GM21723 (cell line): ENCODE measurements around the gene WDR44.
"Not testable (repeated sequence)": the region's sequence is repeated elsewhere in the genome, so short reads cannot be mapped to it uniquely, and the experiment has no call there.

Source experiments
- ATAC-seq: cut with Tn5 transposase; IDR thresholded peaks from one replicate; pipeline ENCODE4 v1.9.1; 2021; ENCODE audit warnings: mild to moderate bottlenecking, moderate library complexity; ENCODE audit not compliant: unreplicated experiment

Gene WDR44

DNA sequence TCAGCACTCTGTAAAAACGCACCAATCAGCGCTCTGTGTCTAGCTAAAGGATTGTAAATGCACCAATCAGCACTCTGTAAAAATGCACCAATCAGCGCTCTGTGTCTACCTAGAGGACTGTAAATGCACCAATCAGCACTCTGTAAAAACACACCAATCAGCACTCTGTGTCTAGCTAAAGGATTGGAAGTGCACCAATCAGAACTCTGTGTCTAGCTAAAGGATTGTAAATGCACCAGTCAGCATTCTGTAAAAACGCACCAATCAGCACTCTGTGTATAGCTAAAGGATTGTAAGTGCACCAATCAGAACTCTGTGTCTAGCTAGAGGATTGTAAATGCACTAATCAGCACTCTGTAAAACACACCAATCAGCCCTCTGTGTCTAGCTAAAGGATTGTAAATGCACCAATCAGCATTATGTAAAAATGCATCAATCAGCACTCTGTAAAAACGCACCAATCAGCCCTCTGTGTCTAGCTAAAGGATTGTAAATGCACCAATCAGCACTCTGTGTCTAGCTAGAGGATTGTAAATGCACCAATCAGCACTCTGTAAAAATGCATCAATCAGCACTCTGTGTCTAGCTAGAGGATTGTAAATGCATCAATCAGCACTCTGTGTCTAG lies 124.9 kb downstream of the WDR44 start:
- ATAC-seq, result not testable (repeated sequence)

DNA sequence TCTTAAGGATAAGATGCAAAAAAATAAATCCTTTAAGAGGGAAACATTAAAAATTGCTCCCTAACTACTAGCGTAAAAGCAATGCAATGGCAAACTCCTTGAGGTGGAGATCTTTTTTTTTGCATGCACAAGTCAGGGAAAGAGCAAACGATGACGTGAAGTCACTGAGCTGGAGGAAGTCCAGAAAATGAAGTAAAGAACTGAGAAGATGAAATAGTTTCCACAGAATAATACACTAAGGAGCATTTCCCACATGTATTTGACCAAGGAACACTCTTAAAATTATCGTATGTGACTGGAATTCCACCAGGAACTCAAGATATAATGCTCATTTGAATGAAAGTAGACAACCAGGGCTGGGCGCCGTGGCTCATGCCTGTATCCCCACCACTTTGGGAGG lies 128.7 kb downstream of the WDR44 start:
- no peak for ATAC-seq

DNA sequence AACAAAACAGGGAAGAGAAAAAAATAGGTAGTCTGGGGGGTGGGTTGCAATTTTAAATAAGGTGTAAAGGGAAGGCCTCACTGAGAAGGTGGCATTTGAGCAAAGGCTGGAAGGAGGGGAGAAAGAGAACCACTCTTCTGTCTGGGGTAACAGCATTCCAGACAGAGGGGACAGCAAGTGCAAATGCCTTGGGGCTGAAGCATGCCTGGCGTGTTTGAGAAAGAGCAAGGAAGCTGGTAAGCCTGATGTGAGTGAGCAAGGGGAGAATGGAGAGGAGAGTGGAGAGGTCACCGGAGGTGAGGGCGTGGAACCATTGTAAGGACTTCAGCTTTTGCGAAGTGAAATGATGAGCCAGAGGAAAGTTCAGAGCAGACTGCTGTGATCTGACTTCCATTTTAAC lies 130.0 kb downstream of the WDR44 start:
- ATAC-seq, result no peak

DNA sequence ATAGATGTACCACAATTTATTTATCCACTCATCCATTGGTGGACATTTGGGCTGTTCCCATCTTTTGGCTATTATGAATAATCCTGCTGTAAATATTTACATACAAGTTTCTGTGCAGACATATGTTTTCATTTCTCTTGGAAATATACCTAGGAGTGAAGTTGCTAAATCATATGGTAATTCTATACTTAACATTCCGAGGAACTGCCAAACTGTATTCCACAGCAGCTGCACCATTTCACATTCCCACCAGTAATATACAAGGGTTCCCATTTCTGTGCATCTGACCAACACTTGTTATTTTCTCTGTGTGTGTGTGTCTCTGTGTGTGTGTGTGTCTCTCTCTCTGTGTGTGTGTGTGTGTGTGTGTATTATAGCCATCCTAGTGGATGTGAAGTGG lies 134.3 kb downstream of the WDR44 start:
- ATAC-seq, result no peak

DNA sequence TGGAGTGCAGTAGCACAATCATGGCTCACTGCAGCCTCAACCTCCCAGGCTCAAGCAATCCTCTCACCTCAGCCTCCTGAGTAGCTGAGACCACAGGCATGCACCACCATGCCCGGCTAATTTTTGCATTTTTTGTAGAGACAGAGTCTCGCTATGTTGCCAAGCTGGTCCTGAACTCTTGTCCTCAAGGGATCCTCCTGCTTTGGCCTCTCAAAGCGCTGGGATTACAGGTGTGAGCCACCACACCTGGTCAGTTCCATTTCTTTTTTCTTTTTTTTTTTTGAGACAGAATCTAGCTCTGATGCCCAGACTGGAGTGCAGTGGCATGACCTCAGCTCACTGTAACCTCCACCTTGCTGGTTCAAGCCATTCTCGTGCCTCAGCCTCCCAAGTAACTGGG lies 136.5 kb downstream of the WDR44 start:
- ATAC-seq, result not testable (repeated sequence)

DNA sequence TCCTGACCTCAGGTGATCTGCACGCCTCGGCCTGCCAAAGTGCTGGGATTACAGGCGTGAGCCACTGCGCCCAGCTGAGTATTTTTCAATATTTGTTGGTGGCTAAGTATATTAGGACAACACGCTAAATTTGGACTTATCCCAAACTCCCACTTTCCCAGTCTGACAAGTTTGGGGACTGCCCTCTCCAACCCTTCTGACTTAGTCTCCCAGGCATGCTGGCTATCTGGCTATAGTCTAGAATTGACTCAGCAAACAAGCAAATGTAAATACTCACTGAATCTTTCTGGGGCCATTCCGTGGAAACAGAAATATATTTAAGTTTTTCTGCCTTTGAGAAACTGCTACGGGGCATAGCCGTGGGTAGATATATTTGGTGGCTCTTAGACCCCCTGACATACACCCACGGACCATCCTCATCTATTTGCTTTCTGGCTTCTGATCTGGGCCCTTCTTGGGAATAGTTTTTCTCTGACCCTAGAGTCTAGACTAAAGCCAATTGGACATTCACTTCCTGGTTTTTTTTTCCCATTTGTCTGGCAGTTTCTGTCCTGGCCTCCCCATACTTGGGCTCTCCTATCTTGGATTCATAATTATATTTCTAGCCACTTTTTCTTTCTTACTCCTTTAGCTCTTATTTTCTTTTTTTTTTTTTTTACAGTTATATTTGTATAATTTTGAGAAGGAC lies 138.5 kb downstream of the WDR44 start:
- no peak for ATAC-seq

DNA sequence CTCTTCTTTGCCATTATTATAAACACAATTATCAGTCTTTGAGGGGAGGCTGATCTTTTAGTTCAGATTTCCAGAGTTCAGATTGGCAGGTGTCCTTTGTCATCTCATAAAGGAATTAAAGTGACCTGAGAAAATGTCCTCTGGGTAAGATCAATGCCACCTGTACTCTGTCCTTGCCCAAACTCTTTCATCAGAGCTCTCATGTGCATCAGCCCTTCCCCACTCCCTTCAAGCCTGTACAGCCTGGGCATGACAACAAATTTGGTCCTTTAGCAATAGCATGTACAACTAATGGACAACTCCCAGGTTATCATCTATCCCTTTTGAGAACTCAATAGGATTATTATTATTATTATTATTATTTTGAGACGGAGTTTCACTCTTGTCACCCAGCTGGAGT lies 140.8 kb downstream of the WDR44 start:
- ATAC-seq, result not testable (repeated sequence)

DNA sequence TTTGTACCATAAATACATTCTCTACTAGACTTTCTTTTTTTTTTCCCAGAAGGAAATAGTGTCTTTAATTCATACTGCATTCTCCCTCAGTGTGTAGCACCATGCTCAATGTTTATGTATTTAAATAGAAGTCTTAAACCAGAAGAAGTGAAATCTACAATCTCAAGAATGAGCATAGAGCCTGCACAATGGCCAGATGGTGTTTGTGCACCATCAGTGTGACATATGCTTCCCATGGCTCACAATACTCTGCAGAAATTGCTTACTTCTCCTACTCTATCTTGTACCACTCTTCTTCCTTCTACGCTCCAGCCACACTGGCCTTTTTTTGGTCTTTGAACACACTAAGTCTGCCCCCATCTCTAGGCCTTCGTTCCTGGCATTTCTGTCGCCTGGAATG lies 147.1 kb downstream of the WDR44 start:
- ATAC-seq, result no peak

DNA sequence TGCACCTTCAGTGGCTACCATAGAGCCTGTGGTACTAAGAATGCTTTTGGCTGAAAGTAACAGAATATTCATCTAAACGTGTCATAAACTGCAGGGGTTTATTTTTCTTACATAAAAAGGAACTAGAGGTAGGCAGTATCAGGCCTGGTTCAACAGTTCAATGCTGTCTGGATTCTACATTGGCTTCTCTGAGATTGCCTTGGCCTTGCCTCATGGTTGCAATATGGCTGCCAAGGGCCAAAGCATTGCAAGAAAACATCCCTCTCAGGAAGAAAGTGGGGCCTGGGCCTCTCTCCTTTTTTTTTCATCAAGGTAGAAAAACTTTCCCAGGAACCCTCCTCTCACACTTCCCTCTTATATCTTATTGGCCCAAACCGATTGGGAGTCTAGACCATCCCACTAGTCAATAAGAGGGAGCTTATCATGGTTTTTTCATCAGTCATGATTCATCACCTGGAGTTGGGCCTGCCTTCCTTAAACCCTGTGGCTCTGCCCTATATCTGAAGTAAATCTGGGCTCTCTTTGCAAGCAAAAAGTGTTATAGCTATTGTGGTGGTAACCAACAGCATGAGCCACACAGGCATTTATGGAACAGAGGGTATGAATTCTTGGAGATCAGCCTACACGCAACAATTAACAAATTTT lies 147.9 kb downstream of the WDR44 start:
- ATAC-seq, result no peak

DNA sequence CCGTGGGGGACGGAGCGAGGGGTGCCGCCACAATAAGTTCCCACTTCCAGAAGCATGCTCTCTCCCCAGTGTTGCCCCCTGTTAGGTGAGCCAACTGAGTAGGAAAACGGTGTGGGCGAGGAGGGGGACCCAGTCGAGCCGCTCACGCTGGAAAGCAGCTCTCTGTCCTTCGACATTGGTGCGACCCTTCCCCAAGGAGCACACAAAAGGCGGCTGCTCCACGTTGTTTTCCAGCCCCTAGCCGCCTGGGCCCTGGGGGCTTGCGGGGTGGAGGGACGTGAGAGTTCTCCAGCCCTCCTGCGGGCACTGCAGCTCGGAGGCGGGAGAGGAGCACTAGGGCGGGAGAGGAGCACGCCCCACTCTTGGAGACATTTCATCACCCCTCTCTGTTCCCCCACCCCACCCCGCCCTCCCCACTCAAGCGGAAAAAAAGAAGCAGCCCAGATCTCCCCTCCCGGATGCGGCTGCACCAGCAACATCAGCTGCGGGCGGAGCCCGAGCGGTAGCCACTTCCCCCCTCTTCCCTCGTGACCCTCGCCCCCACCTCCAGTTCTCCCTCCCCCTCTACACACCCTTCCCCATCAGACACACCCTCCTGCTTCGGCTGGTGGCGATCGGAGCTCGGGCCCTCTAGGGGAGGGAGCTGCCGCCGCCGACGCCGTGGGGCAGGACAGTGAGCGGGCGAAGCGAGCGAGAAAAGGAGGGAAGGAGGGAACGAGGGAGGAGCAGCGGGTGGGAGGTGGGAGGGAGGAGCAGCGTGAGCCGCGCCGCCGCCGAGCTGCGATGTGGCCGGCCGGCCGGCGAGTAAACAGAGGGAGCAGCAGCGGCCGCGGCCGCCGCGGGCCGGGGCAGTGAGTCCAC lies 149.4 kb downstream of the WDR44 start, which contains the start of gene DOCK11:
TSS of gene DOCK11 (plus strand) at position 755 of the 861 bp plus-strand sequence. CDS start 157 bp downstream, outside the sequence.
- peak; percentile 55 for ATAC-seq

DNA sequence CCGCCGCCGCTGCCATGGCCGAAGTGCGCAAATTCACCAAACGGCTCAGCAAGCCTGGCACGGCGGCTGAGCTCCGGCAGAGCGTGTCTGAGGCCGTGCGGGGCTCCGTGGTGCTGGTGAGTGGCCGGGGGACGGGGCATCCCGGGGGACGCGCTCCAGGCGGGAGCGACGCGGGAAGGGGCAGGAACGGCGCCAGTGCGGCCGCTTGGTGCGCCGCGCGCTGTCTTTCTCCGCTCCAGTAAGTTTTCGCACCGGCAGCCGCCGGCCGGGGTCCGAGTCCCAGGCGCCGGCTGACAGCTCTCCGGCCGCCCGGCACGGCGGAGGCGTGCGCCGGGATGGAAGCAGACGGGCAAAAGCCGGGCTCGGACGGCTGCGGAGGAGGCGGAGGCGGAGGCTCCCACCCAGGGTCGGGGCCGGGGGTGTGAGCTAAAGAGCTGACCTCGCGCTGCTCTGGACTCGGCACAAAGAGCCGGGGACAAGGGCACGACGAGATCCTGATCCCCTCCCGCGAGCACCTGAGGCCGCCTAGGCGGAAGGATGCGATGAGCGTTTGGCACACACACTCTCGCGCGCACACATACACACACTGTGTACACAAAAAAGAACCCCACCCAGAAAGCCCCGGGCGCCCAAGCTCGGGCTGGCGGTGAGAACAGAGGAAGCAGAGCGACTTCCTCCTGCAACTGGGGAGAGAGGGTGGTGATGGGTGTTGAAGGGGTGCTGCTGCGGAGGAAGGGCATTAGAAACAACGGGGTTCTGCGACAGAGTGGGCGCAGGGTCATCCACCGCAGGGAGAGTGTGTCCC lies 150.3 kb downstream of the WDR44 start:
- peak; percentile 62 for ATAC-seq

DNA sequence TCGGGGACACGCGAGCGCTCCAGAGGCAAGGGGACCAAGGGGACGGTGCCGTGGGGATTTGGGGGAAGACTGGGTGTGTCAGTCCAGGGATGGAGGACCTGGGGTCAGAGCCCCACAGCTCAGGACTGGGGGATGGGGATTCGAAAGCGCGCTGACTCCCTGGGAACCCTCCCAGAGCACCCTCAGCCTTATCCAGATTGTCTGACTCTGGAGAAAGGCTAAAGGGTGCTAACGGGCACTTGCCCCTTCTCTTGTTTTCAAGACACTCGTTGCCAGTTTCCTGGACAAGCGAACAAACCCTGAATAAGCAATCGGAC lies 150.8 kb downstream of the WDR44 start:
- ATAC-seq, result peak; percentile 15

DNA sequence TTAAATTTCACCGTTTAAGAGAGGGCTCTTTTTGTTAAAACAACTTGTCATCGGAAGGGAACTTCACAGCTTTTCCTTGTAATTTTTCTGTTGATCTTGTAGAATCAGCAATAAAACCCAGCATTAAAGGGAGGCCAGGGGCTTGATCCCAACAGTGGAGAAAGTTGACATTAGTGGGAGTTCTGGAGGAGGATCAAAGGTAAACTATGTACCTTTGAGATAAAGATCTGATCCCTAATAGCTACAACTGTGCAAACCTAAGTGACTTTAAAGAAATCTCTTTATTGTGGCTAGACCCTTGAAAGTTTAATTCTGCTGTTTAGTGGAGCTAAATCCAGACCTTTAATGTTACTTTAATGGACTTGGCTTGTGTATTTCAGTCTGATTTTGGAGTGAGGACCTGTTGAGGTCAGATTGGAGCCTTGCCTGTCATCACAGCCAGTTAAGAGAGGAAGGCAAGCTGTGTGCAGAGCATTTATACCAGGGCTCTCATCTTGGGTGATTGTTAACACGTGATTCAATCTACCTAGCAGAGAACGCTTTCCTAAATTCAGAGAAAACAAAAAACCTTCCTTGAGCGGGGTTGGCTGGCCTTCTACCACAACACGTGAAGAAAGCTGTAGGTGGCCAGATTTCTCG lies 151.4 kb downstream of the WDR44 start:
- no peak for ATAC-seq

DNA sequence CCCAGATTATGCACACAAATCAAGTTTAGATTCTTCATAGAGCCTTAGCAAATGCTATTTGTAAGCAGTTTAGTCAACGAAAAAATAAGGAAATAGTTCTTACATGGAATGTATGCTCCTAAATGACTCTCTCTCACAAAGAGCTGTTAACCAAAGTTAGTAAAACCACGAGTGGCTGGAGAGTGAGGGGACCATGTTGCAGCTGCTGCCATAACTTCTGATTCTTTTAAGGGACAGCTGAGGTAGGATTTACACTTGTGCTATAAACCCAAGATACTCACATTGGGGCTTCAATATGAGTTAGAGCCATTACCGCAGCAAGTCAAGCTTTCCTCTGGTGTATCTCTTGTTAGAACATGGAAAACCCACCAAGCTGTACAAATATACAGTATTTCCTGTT lies 152.4 kb downstream of the WDR44 start:
- ATAC-seq, result no peak

DNA sequence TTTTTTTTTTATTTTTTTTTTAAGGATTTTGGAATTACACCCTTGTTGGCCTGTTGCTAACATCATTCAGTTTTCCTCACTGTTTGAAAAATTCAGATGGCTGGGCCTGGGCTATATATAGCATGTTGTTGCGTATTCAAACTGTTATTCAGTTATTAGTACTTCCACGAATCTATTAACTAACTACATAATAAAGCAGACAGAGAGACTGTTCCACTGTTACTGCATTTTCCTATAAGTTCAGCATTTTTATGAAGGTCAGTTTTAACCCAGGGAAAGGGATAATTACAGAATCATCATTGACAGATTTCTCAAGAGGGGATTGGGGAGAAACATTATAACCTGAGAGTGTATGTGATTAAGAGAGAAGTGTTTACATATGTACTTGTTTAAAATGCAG lies 152.8 kb downstream of the WDR44 start:
- ATAC-seq, result no peak

DNA sequence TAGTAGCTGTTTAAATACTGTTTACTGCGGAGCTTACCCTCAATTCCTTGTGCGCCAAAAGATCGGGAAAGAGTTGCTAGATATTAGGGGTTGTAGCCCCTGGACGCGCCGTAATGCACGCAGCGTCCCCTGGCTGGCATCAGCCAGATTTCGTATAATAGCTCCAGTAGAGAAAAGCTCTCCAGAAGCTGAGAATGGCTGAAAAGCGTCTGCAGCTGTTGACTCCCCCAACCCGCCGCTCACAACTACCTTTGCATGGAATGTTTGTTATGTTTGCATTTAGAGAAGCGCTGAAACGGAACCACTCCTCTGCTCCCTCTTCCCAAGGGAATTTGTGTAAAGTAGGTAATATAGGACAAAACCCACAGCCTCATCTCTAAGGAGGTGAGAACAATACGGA lies 153.4 kb downstream of the WDR44 start:
- no peak for ATAC-seq
